T-helper 17 cell (primary cell): Measurements from ENCODE around the gene ADARB2. TPM values are rescaled to one million over a fixed set of nuclear protein-coding genes. Genes with fewer than 3 reads are reported as not detected.
"Not testable (repeated sequence)": the region's sequence is repeated elsewhere in the genome, so short reads cannot be mapped to it uniquely, and the experiment has no call there.

Source experiments
- ATAC-seq: fragments of 150-1000 bp; cut with Tn5 transposase; 2 replicates; pipeline ENCODE4 v1.10.0; 2021; ENCODE audit warnings: mild to moderate bottlenecking, moderate library complexity
- DNase-seq, 3 donors: peaks; one replicate each; pipeline versions ENCODE4 v3.0.0 to v3.0.0-alpha.2; 2020 to 2021
- H3K9me3 ChIP-seq: one replicate; pipeline ENCODE4 v1.7.0; 2013; ENCODE audit warnings: low read length, mild to moderate bottlenecking; ENCODE audit not compliant: control insufficient read depth, poor library complexity, severe bottlenecking
- H3K27ac Mint-ChIP-seq: one replicate; pipeline ENCODE4 v1.8.0; 2022; ENCODE audit warnings: mild to moderate bottlenecking, moderate library complexity, mixed read lengths
- H3K27me3 Mint-ChIP-seq: one replicate; pipeline ENCODE4 v1.8.0; 2022; ENCODE audit warnings: mixed read lengths
- H3K36me3 Mint-ChIP-seq: one replicate; pipeline ENCODE4 v1.8.0; 2022; ENCODE audit warnings: low read depth, mixed read lengths
- H3K4me1 Mint-ChIP-seq: one replicate; pipeline ENCODE4 v1.8.0; 2022; ENCODE audit warnings: mild to moderate bottlenecking, mixed read lengths
- H3K4me3 Mint-ChIP-seq: one replicate; pipeline ENCODE4 v1.8.0; 2022; ENCODE audit warnings: mild to moderate bottlenecking, moderate library complexity, mixed read lengths
- total RNA-seq, 4 donors: library from RNA in 2 of 4; stranded (reverse) in 2 of 4; gene quantifications; one replicate each; pipeline ENCODE4 v1.2.3 and lab custom pipeline; 2022 to 2026

Gene ADARB2
- total RNA-seq, 2 donors from 2014 or later, result 0.18 TPM; not detected in 1

DNA sequence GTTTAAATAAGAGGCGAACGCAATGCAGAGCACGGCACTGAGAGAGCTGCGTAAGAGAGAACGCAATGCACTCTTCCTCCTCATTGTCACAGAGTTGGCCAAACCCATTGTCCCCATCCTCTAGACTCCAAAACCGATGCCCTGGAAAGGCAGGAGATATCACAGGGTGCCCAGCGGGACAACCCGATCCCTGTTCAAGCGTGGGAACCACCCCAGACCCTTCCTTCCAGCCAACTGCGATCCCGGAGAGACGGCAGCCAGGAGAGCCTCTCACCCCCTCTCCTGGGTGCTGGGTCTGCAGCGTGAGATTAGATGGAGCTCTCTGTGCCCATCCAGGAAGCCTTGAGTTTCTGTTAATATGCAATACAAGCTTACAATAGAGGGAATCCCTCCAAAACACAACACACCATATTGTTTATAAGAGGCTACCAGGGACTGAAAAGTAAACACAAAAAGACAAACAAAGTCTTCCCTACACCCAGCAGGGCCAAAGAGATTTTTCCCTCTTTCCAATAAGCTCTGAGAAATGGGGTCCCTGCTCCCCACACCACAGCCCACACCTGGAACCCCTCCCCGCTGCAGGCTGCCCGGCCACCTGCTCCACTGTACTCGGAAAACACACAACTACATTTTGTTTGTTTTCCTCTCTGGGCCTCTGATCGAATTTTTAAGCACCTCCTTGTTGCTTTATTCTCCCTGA is 187.6 kb downstream of the ADARB2 start:
- Mint-ChIP-seq H3K27ac (no peak overlapping the region), H3K36me3 (no peaks in the 10 kb centered on the region), H3K27me3 (peaks cover 6% of the 10 kb centered on the region), H3K4me3 (no peak overlapping the region), H3K4me1 (peaks cover 12% of the 10 kb centered on the region)
- ATAC-seq (no peak), DNase-seq (no peak)
- no peaks in the 10 kb centered on the region for H3K9me3 ChIP-seq

DNA sequence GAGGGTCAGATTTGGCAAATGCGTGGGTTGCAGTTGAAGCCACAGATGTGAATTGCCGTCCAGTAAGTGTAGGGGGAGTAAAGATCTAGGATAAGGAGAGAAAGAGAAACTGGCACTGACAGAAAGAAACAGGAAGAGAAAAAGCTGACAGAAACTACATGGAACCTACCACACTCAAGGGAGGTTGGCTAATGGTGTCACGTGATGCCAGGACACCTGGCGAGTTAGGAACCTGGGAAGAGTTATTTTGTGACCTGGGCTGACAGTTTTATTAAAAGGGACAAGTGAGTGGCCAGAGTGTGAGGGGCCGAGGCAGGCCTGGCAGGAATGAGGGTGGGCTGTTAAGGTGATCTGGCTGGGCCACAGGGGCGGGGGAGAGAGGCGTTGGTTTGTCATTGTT is 188.7 kb downstream of the ADARB2 start:
- Mint-ChIP-seq H3K27ac (no peak overlapping the region), H3K4me3 (no peak overlapping the region), H3K4me1 (peaks cover 12% of the 10 kb centered on the region), H3K27me3 (peaks cover 6% of the 10 kb centered on the region), H3K36me3 (no peaks in the 10 kb centered on the region)
- DNase-seq (no peak), ATAC-seq (no peak)
- no peaks in the 10 kb centered on the region for H3K9me3 ChIP-seq

DNA sequence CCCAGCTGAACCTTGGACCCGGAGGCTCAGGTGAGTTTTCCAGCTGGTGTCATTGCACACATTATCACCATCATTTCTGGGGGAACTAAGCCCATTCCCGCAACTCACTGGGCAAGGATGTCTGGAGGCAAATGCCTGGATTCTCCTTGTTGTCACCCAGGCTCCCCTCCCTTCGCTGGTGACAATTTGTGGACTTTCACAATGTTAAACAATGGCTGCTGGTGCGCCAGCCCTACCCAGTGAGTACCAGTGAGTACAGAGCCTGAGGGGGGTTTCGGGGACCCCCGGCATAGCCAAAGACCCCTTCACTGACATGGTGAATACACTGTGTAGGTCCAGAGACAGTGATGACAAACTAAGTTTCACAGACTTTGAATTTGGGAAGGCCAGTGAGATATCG is 189.2 kb downstream of the ADARB2 start:
- H3K9me3 ChIP-seq, result no peaks in the 10 kb centered on the region
- DNase-seq, result no peak
- ATAC-seq, result no peak
- Mint-ChIP-seq H3K36me3 (no peaks in the 10 kb centered on the region), H3K27me3 (peaks cover 6% of the 10 kb centered on the region), H3K4me3 (no peak overlapping the region), H3K27ac (no peak overlapping the region), H3K4me1 (peaks cover 12% of the 10 kb centered on the region)

DNA sequence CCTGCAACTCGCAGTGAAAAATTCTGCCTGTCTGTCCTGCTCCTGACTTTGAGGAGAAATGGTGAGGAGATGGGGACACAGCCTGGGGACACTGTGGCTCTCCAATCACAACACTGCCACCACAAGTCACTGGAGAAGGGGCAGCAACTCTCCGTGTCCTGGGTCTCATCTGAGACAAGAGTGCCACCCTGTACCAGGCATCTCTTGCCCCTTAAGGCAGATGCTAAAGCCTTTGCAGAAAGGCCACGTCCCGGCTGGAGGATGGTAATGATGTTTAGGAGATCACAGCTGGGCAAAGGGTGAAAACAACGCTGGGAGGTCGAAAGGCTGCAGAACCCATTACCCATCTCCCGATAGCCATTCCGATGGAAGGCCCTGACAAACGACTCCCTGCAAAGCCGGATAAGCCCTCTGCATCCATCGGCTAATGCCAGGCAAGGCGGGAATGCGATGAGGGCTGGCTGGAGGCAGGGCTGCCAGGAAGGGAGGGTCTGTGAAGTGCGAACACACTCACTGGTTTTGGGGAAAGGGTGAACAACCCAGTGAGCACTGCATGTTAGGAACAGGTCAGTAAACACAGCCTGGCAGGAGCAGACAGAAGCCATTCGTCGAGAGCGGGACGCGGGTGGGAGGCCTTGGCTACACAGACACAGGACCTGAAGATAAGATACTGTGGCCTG is 190.8 kb downstream of the ADARB2 start:
- Mint-ChIP-seq H3K27me3 (peaks cover 6% of the 10 kb centered on the region), H3K27ac (no peak overlapping the region), H3K4me3 (no peak overlapping the region), H3K36me3 (no peaks in the 10 kb centered on the region), H3K4me1 (peaks cover 10% of the 10 kb centered on the region)
- H3K9me3 ChIP-seq, result no peaks in the 10 kb centered on the region
- no peak for DNase-seq
- ATAC-seq, result no peak

DNA sequence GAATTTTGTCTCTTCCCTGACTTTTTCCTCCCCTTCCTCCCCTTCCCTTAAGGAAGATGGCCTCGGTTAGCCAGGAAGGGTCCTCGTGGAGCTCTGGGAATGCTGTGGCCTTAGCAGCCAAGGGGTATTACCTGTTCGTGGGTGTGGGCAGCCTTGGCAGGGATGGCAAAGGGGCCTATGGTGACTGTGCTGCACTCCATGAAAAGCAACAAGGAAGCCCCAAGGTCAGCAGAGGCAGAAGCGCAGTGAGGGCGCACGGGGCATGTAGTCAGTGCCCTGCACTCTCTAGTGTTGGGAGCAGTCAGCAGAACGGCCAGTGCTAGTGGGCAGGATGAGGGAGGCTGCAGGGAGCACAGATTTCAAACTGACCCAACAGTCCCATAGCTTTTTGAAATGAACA is 191.8 kb downstream of the ADARB2 start:
- ATAC-seq, result no peak
- no peak overlapping the region for H3K4me3 Mint-ChIP-seq
- H3K4me1 Mint-ChIP-seq, result peaks cover 6% of the 10 kb centered on the region

DNA sequence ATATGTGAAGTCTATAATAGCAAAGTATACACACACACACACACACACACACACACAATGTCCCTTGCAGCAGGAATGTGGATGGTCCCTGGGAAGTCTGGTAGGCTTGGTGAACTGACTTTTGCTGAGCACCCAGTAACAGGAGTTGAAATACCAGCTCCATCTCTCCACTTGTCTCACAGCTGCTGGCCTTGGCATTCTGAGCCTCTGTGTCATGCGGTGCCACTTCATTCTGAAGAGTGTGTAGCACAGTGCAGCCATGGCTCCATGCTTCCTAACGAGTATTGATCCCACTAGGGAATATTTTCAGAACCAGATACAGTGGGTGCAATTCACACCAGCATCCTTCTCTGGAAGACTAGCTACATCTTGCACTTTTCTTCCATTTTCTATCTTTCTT is 192.4 kb downstream of the ADARB2 start:
- DNase-seq (no peak), ATAC-seq (no peak)
- peaks cover 6% of the 10 kb centered on the region for H3K27me3 Mint-ChIP-seq
- no peaks in the 10 kb centered on the region for H3K36me3 Mint-ChIP-seq
- H3K27ac Mint-ChIP-seq, result no peak overlapping the region
- H3K9me3 ChIP-seq, result no peaks in the 10 kb centered on the region
- peaks cover 3% of the 10 kb centered on the region for H3K4me1 Mint-ChIP-seq
- H3K4me3 Mint-ChIP-seq, result no peak overlapping the region

More for the DNA sequence above, 191.8 kb downstream of the ADARB2 start:
- DNase-seq, result no peak
- H3K9me3 ChIP-seq, result no peaks in the 10 kb centered on the region
- no peak overlapping the region for H3K27ac Mint-ChIP-seq
- no peaks in the 10 kb centered on the region for H3K36me3 Mint-ChIP-seq
- H3K27me3 Mint-ChIP-seq, result peaks cover 6% of the 10 kb centered on the region

DNA sequence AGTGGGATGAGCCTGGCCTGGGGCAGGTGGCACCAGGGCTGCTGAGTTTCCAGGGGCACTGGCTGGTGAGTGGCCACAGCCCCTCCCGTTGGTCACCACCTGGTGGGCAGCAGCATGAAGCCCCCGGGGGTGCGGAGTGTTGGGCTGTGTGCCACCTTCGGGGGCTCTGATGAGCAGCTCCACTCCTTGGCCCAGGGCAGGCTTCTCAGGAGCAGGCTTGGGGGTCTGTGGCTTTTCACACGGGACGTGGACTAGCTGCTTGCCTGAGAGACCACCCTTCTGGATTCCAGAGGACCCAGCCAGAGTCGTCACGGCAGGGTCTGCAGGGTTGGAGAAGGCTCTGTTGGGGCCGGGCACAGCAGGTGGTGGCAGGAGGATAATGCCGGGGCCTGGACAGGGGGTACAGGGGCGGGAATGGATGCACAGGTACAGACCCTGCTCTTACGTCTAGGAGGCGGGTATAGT is 193.1 kb downstream of the ADARB2 start:
- H3K9me3 ChIP-seq, result no peaks in the 10 kb centered on the region
- Mint-ChIP-seq H3K27ac (no peak overlapping the region), H3K4me1 (no peaks in the 10 kb centered on the region), H3K4me3 (no peak overlapping the region), H3K27me3 (peaks cover 6% of the 10 kb centered on the region), H3K36me3 (no peaks in the 10 kb centered on the region)
- ATAC-seq (no peak), DNase-seq (no peak)

DNA sequence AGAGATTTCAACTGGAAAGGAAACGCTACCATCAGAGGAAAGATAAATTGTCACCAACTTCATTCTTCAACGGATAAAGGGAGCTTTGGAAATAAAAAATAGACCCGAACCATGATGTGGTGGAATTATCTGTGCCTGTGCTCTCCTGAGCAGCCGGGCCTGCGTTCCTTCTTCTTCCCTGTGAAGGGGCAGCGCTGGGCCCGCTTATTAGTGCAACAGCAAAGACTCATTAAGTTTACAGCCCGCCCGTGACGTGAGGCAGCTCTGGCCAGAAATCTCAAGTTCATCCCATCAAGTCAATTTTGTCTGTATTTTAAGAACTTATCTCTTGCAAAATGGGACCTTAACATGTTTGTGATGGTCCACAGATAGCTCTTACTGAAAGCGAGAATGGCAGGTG is 193.7 kb downstream of the ADARB2 start:
- ATAC-seq, result no peak
- H3K9me3 ChIP-seq, result no peaks in the 10 kb centered on the region
- Mint-ChIP-seq H3K27me3 (peaks cover 6% of the 10 kb centered on the region), H3K4me3 (no peak overlapping the region), H3K4me1 (no peaks in the 10 kb centered on the region), H3K27ac (no peak overlapping the region), H3K36me3 (no peaks in the 10 kb centered on the region)
- no peak for DNase-seq

DNA sequence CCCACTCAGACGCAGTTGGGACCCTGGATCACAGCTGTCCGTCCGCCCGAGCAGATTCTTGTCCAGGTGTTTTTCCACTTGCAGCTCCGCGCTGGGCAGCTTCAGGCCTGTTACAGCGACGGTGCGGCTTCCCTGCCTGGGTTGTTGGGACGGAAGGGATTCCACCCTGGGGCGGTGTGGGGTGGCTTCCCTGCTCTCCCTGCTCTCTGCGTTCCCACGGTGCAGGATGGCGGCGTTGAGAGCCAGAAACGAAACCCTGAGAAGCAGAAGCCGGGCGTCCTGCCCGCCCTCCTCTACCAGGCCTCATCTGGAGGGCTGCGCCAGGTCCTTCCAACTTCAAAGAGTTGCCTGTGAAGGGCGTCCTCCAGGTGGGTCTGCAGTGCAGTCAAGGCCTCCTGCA is 194.4 kb downstream of the ADARB2 start:
- Mint-ChIP-seq H3K27ac (no peak overlapping the region), H3K4me3 (no peak overlapping the region)
- DNase-seq, result no peak

DNA sequence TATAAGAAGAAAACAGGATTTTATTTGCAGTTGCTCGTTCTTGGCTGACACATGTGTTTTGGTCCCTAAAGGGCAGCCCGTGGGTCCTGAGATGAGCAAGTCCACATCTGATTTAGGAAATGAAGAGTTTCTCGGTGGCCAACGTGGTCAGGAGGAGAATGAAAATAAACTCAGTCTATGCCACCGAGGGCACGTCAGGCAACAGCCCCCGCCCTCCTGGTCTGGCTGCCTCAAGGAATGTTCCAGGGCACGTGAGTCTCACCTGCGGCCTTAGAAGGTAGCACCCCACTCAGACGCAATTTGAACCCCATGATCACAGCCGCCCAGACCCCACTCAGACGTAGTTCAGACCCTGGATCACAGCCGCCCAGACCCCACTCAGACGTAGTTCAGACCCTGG is 197.2 kb downstream of the ADARB2 start:
- Mint-ChIP-seq H3K4me3 (no peak overlapping the region), H3K36me3 (no peaks in the 10 kb centered on the region), H3K27ac (no peak overlapping the region), H3K4me1 (no peaks in the 10 kb centered on the region), H3K27me3 (no peaks in the 10 kb centered on the region)
- no peak for DNase-seq
- ATAC-seq, result no peak
- H3K9me3 ChIP-seq, result no peaks in the 10 kb centered on the region

More for the DNA sequence above, 194.4 kb downstream of the ADARB2 start:
- ATAC-seq, result no peak
- Mint-ChIP-seq H3K27me3 (peaks cover 6% of the 10 kb centered on the region), H3K4me1 (no peaks in the 10 kb centered on the region), H3K36me3 (no peaks in the 10 kb centered on the region)
- no peaks in the 10 kb centered on the region for H3K9me3 ChIP-seq

DNA sequence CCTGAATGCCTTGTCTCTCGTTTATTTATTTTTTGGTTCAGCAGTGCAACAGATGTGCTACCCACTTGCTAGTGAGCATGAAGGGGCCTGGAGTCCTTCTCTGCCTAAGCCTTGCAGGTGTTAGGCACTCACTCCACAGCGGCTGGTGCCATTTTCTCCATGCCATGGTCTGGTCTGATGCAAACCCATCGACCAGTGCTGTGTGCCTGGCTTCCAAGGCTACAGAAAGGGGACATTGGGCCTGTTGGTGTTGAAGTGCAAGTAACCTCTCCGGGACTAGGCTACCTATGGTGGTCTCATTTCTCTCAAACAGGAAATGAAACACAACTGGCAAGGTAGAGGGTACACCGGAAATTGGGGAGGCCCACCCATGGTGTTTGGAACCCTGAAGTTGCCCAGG is 198.1 kb downstream of the ADARB2 start:
- no peaks in the 10 kb centered on the region for H3K4me1 Mint-ChIP-seq
- H3K27ac Mint-ChIP-seq, result no peak overlapping the region
- H3K27me3 Mint-ChIP-seq, result no peaks in the 10 kb centered on the region
- no peaks in the 10 kb centered on the region for H3K36me3 Mint-ChIP-seq
- no peak overlapping the region for H3K4me3 Mint-ChIP-seq
- no peak for ATAC-seq
- no peak for DNase-seq
- H3K9me3 ChIP-seq, result no peaks in the 10 kb centered on the region

DNA sequence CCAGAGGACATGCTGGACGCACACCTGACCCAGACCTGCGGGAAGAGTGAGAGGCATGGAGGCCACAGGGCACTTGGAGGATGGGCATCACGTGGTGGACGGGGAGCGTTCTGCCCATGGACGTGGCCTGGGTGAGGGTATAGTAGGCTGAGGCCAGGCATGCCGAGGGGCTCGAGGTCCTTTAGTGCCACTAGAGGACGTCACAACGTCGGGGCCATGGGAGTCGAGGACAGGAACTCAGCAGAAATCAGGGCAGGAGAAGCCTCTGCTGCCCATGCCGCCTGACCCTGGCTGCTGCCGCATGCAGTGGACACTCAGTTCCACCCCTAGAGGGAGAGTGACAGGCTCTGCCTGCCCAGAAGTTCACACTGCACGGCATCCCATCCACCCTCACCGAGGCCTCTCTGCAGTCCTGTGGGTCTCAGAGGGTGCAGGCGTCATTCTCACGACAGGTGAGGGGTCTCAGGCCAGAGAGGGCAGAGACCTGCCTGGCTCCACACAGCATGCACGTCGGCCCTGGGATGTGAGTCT is 198.7 kb downstream of the ADARB2 start:
- no peaks in the 10 kb centered on the region for H3K9me3 ChIP-seq
- H3K36me3 Mint-ChIP-seq, result no peaks in the 10 kb centered on the region
- no peak for ATAC-seq
- no peak overlapping the region for H3K27ac Mint-ChIP-seq
- H3K4me1 Mint-ChIP-seq, result no peaks in the 10 kb centered on the region
- no peak for DNase-seq
- H3K4me3 Mint-ChIP-seq, result no peak overlapping the region
- H3K27me3 Mint-ChIP-seq, result no peaks in the 10 kb centered on the region

DNA sequence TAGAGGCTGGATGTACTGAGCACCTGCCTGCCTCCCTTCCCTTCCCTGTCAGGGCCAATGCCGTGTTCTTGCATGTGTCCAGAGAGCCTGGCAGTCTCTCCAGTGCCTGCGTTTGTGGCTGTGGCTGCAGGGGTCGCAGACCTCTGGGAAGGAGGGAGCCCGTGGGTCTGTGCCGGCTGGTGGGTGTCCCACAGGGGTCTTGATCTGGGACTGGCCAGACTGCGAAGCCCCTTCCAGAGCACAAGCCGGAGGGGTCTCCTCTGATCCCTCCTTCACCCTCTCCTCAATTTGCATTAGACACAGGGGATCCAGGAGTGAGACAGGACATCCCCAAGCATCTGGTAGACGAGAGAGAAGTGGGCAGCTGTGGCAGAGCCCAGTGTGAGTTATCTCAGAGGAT is 199.2 kb downstream of the ADARB2 start:
- H3K9me3 ChIP-seq, result no peaks in the 10 kb centered on the region
- no peak overlapping the region for H3K4me3 Mint-ChIP-seq
- ATAC-seq (no peak), DNase-seq (no peak)
- no peak overlapping the region for H3K27ac Mint-ChIP-seq
- no peaks in the 10 kb centered on the region for H3K4me1 Mint-ChIP-seq
- H3K36me3 Mint-ChIP-seq, result no peaks in the 10 kb centered on the region
- H3K27me3 Mint-ChIP-seq, result no peaks in the 10 kb centered on the region

DNA sequence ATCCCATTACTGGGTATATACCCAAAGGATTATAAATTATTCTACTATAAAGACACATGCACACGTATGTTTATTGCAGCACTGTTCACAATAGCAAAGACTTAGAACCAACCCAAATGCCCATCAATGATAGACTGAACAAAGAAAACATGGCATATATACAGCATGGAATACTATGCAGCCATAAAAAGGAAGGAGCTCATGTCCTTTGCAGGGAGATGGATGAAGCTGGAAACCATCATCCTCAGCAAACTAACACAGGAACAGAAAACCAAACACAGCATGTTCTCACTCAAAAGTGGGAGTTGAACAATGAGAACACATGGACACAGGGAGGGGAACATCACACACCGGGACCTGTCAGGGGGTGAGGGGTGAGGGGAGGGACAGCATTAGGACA is 199.9 kb downstream of the ADARB2 start:
- H3K4me1 Mint-ChIP-seq, H3K9me3 ChIP-seq, ATAC-seq, DNase-seq, H3K4me3 Mint-ChIP-seq, H3K27ac Mint-ChIP-seq, H3K27me3 Mint-ChIP-seq, H3K36me3 Mint-ChIP-seq: not testable (repeated sequence)
